ENCODE measurements around the gene GPAM.

Gene GPAM

GRCh38 chr10:112224933-112225529, 41.5 kb upstream of the GPAM start:
- no peak for TF ChIP-seq POLR2A (IDR thresholded peaks at IDR 0.05; ENCODE audit: low read depth, low read length)
- no peak for FAIRE-seq
- DNase-seq (ENCODE audit: insufficient read length, low spot score) = no peak

DNA sequence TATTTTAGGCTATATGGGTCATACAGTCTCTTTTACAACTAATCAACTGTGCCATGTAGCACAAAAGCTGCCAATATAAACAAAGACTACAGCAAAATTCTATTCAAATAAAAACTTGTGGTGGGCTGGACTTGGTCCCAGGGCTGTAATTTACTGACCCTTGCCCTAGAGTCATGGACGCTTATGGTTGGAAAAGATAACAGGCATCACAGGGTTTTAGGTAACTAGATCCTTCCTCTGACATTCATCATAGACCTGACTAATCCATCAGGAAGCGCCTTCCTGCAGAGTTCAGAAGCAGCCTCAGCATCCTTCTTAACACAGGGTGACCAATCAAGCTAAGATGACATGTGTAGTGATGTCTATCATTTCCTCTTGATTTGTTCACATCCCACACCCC, 40.2 kb upstream of the GPAM start:
- no peak for DNase-seq (ENCODE audit: insufficient read length, low spot score)
- no peak for TF ChIP-seq POLR2A (IDR thresholded peaks at IDR 0.05; ENCODE audit: low read depth, low read length)
- FAIRE-seq = no peak

- TF ChIP-seq POLR2A (IDR thresholded peaks at IDR 0.05; ENCODE audit: low read depth, low read length) = no peak
- FAIRE-seq (no peak), DNase-seq (ENCODE audit: insufficient read length, low spot score) (no peak)
Measured at GRCh38 chr10:112222799-112223198, 39.2 kb upstream of the GPAM start.

DNA sequence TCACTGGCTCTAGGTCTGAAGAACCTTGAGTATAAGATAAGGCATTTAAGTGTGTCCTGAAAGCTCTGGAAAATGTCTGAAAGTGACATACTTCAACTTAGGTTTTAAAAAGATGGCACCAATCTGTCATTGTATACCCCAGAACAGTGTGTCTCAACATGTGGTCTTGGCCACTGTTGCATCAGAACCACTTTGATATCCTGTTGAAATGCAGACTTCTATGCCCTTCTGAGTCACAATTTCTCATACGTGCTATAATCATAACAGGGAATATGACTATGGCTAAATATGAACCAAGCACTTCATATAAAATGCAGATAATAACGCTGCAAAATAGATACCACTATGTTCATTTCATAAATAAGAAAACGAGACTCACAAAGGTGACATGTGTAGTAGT, 38.0 kb upstream of the GPAM start:
- FAIRE-seq (no peak), DNase-seq (ENCODE audit: insufficient read length, low spot score) (no peak)
- no peak for TF ChIP-seq POLR2A (IDR thresholded peaks at IDR 0.05; ENCODE audit: low read depth, low read length)

DNA sequence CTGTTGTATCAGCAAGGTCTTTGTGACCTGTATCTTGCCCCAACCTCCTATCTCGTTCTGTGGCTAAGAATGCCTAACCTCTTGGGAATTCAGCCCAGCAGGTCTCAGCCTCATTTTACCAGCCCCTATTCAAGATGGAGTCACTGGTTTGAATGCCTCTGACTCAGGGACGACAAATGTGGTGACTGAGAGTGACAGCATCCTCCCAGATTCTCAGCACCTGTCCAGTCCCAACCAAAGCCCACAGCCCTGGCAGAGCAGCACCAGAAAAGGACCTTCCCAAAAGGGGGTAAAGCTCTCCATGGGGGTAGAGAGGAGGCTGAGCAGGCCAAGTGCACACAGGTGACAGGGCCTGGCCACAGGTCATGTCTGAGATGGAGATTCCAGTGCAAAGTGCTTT, 35.4 kb upstream of the GPAM start:
- TF ChIP-seq POLR2A (IDR thresholded peaks at IDR 0.05; ENCODE audit: low read depth, low read length) = no peak
- FAIRE-seq (no peak), DNase-seq (ENCODE audit: insufficient read length, low spot score) (no peak)

DNA sequence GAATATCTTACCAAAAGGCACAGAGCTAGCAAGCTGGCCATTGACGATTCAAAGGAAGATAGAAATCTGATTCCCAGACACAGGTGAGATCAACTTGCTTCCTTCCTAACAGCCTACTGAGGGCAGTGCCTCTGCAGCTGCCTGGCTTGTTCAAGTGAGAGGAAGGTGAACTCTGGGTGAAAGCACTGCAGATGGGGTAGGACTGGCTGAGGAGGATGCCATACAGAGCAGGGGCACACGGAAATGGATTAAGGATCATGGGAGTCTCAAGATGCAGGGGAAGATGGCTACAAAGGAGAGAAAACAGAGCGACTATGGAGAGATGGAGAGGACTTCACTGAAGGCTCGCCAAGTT, 34.4 kb upstream of the GPAM start:
- no peak for TF ChIP-seq POLR2A (IDR thresholded peaks at IDR 0.05; ENCODE audit: low read depth, low read length)
- no peak for FAIRE-seq
- no peak for DNase-seq (ENCODE audit: insufficient read length, low spot score)

DNA sequence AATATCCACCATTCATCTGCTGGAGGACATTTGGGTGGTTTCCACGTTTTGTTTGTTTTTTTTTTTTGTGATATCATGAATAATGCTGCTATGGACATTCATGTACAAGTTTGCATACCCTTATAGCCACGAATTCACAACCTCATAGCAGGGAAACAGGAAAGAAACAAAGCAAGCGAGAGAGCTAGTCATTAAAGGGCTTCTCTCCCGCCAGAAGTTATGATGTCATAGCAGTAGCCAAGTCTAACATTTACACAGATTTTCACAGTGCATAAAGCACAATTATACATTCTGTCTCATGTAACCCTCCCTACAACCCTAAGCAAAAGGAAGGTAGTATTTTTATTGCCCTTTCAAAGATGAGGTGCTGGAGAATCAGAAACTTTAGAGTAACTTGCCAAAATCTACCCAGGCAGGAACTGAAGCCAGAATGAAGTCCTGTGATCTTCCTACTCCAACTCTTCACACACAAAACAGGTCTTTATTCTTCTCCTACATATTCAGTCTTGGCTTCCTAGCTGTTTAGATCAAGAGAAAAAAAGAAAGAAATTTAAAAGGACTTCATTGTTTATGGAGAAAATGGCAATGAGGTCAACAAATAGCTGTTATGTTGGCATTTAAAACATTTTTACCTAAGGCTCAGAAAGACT, 33.9 kb upstream of the GPAM start:
- DNase-seq (ENCODE audit: insufficient read length, low spot score) (no peak), FAIRE-seq (no peak)
- no peak for TF ChIP-seq POLR2A (IDR thresholded peaks at IDR 0.05; ENCODE audit: low read depth, low read length)

DNA sequence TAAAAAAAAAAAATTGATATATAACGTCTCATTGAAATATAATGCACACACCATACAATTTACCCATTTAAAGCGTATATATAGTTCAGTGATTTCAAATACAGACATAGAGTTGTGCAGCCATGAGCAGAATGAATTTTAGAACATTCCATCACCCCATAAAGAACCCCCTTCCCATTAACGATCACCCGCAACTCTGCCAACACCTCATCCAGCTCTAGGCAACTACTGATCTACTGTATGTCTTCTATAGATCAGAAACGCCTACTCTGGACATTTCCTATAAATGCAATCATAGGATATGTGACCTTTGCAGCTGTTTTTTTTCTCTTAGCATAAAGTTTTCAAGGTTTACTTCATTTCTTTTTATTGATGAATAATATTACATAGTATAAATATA, 33.4 kb upstream of the GPAM start:
- TF ChIP-seq POLR2A (IDR thresholded peaks at IDR 0.05; ENCODE audit: low read depth, low read length) = no peak
- no peak for DNase-seq (ENCODE audit: insufficient read length, low spot score)
- FAIRE-seq = no peak

DNA sequence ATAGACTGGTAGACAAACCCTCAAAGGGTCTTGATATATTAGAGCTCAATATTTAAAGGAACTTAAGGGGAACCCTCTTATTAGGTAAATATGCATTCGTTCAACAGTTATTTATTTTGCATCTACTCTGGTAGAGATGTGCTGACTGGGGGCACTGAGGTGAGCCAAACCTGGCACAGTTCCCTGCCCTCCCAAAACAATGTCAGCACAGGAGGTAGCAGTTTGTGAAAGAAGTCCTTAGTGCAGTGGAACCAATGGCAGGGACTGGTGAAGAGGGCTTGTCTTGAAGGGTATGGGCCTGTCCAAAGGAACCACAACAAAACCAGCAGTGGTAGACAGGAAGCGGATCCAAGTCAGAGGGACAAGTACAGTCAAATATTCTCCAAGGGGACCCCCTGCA, 32.6 kb upstream of the GPAM start:
- no peak for DNase-seq (ENCODE audit: insufficient read length, low spot score)
- no peak for TF ChIP-seq POLR2A (IDR thresholded peaks at IDR 0.05; ENCODE audit: low read depth, low read length)

GRCh38 chr10:112215342-112215774, 31.8 kb upstream of the GPAM start:
- FAIRE-seq (no peak), DNase-seq (ENCODE audit: insufficient read length, low spot score) (no peak)
- TF ChIP-seq POLR2A (IDR thresholded peaks at IDR 0.05; ENCODE audit: low read depth, low read length) = no peak

More for the DNA sequence above, 32.6 kb upstream of the GPAM start:
- no peak for FAIRE-seq

GRCh38 chr10:112214298-112214926, 30.8 kb upstream of the GPAM start:
- DNase-seq (ENCODE audit: insufficient read length, low spot score) = no peak
- no peak for FAIRE-seq
- TF ChIP-seq POLR2A (IDR thresholded peaks at IDR 0.05; ENCODE audit: low read depth, low read length) = no peak

GRCh38 chr10:112213836-112214235, 30.3 kb upstream of the GPAM start:
- FAIRE-seq (no peak), DNase-seq (ENCODE audit: insufficient read length, low spot score) (no peak)
- no peak for TF ChIP-seq POLR2A (IDR thresholded peaks at IDR 0.05; ENCODE audit: low read depth, low read length)

DNA sequence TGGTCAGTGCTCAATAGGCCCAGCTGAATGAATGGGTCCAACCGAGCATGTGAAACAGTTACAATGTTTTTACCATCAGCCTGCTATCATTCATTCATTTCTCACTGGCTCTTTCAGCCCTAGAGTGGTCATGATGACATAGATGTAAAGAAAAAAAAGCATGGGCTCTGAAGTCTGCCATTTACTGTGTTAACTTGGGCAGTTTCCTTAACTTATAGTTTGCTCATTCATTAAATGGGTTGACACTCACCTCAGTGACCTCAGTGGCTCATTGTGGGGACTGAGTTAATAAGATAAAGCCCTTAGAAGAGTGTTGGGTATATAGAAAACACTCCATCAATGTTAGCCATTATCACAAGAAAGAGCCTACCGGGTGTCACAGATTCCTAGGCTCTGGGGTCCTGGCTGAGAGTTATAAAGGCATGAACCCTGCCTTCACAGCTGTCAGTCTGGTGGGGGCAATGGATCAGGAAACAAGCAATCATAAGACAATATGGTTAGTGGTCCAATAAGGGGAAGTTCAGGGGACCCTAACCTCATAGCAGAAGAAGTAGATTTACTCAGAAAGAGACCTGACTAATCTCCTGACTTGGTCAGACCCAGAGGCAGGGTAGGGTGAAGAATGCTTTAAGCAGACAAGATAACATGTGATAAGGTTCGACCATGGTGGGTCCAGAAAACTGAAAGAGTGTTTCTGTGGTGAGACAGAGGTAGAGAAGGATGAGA, 29.7 kb upstream of the GPAM start:
- DNase-seq (ENCODE audit: insufficient read length, low spot score) (no peak), FAIRE-seq (no peak)
- TF ChIP-seq POLR2A (IDR thresholded peaks at IDR 0.05; ENCODE audit: low read depth, low read length) = no peak

GRCh38 chr10:112210666-112211065, 27.1 kb upstream of the GPAM start:
- TF ChIP-seq POLR2A (IDR thresholded peaks at IDR 0.05; ENCODE audit: low read depth, low read length) = no peak
- DNase-seq (ENCODE audit: insufficient read length, low spot score) (no peak), FAIRE-seq (no peak)

Measured in H54 (cell line).